Measurements from ENCODE around the gene MERTK.

DNA sequence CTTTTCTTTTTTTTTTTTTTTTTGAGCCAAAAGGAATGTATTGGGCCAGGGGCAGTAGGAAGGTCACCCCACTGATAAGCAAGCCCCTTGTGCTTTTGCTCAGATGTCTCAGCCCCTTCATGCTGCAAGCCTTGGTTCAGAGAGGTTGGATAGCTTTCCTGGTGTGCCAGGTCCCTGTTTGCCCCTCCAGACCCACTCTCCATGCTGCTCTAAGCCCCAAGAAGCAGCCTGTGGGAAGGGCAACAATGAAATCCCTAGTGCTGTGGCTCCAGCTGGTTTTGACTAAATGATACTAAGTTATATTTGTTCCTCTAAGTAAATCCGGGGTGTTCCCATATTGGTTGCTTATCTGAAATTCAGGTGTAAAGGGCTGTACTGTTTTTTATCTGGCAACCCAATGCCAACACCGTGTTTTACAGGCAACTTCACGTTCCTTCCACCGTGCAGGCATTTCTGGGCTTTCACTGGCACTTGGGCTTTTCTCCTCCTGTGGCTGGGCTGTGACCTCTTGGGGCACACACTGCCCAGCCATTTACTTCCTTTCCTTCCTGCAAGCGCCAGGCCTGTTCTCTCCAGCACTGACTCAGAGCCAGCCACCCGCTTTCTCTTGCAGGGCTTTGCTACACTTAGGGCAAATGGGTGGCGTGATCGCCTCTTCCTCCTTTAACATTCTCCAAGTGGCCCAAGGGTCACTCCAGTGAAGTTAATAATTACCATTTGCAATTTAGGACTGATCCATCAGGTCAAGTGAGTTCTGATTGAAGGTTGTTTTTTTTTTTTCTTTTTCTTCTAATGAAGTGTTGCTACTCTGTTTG lies 21.6 kb downstream of the MERTK start:
- TF ChIP-seq, protein P1, sequence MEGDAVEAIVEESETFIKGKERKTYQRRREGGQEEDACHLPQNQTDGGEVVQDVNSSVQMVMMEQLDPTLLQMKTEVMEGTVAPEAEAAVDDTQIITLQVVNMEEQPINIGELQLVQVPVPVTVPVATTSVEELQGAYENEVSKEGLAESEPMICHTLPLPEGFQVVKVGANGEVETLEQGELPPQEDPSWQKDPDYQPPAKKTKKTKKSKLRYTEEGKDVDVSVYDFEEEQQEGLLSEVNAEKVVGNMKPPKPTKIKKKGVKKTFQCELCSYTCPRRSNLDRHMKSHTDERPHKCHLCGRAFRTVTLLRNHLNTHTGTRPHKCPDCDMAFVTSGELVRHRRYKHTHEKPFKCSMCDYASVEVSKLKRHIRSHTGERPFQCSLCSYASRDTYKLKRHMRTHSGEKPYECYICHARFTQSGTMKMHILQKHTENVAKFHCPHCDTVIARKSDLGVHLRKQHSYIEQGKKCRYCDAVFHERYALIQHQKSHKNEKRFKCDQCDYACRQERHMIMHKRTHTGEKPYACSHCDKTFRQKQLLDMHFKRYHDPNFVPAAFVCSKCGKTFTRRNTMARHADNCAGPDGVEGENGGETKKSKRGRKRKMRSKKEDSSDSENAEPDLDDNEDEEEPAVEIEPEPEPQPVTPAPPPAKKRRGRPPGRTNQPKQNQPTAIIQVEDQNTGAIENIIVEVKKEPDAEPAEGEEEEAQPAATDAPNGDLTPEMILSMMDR (IDR thresholded peaks at IDR 0.05; ENCODE audit: control extremely low read depth in 1 of 3, insufficient read depth in 1 of 3, low read depth in 1 of 3, low read length in 3 of 3): no peak
- TF ChIP-seq EZH2 (IDR thresholded peaks at IDR 0.05; ENCODE audit: low read depth, low read length, severe bottlenecking): no peak
- no peak for TF ChIP-seq POLR2A (IDR thresholded peaks at IDR 0.05; ENCODE audit: control extremely low read depth in 1 of 2, low read depth in 2 of 2, low read length in 2 of 2)
- TF ChIP-seq EP300 (IDR thresholded peaks at IDR 0.05; ENCODE audit: borderline replicate concordance in 1 of 2, low read depth in 2 of 2, low read length in 2 of 2): no peak
- no peak for TF ChIP-seq JUN (IDR thresholded peaks at IDR 0.05; ENCODE audit: low read depth, low read length)
- no peak for TF ChIP-seq SIX5 (IDR thresholded peaks at IDR 0.05; ENCODE audit: low read depth, low read length)
- no peak for TF ChIP-seq TEAD4 (IDR thresholded peaks at IDR 0.05; ENCODE audit: low read depth, low read length)
- TF ChIP-seq MAFK (IDR thresholded peaks at IDR 0.05; ENCODE audit: low read depth, low read length): no peak
- TF ChIP-seq SP1 (IDR thresholded peaks at IDR 0.05; ENCODE audit: low read depth, low read length): no peak
- no peak for TF ChIP-seq GABPA (IDR thresholded peaks at IDR 0.05; ENCODE audit: borderline replicate concordance, insufficient read depth, low read length)
- TF ChIP-seq SIN3A (conservative IDR thresholded peaks at IDR 0.05 in 1 of 2, IDR thresholded peaks at IDR 0.05 in 1 of 2; ENCODE audit: low read depth in 1 of 2, low read length in 2 of 2): no peak

Data from H1 (cell line).